Endodermal cell (in vitro differentiated cells): ENCODE data around the gene FBN3. TPM values are rescaled to one million over a fixed set of nuclear protein-coding genes. Genes with fewer than 3 reads are reported as not detected.

Experiments used
- DNase-seq: peaks from one replicate; pipeline ENCODE4 v3.0.0-alpha.2; 2017
- H3K27ac ChIP-seq: 2 replicates; pipeline ENCODE4 v1.5.1; 2013; ENCODE audit warnings: mild to moderate bottlenecking, low read depth, low read length, moderate library complexity
- H3K27me3 ChIP-seq: 2 replicates; pipeline ENCODE4 v1.6.1; 2013; ENCODE audit warnings: mild to moderate bottlenecking, low read length, moderate library complexity; ENCODE audit not compliant: insufficient read depth, control insufficient read depth, poor library complexity, severe bottlenecking
- H3K36me3 ChIP-seq: 2 replicates; pipeline ENCODE4 v1.7.0; 2013; ENCODE audit warnings: mild to moderate bottlenecking, low read length, moderate library complexity; ENCODE audit not compliant: control insufficient read depth, insufficient read depth
- H3K4me1 ChIP-seq: one replicate; pipeline ENCODE4 v1.7.0; 2013; ENCODE audit warnings: low read length; ENCODE audit not compliant: control insufficient read depth, insufficient read depth
- H3K4me3 ChIP-seq: 2 replicates; pipeline ENCODE4 v1.5.1; 2013; ENCODE audit warnings: mild to moderate bottlenecking, low read length, moderate library complexity
- H3K9ac ChIP-seq: 2 replicates; pipeline ENCODE4 v1.6.1; 2013; ENCODE audit warnings: mild to moderate bottlenecking, low read length, moderate library complexity; ENCODE audit not compliant: poor library complexity, severe bottlenecking; ENCODE audit errors: extremely low read depth
- H3K9me3 ChIP-seq: 2 replicates; pipeline ENCODE4 v1.6.1; 2013; ENCODE audit warnings: mild to moderate bottlenecking, low read length, moderate library complexity; ENCODE audit not compliant: control insufficient read depth
- H3K27ac Mint-ChIP-seq: 2 replicates; pipeline ENCODE4 v1.8.0; 2020; ENCODE audit warnings: mixed read lengths
- H3K27me3 Mint-ChIP-seq: 2 replicates; pipeline ENCODE4 v1.8.0; 2021; ENCODE audit warnings: mild to moderate bottlenecking, mixed read lengths; ENCODE audit not compliant: insufficient read depth
- H3K36me3 Mint-ChIP-seq: 2 replicates; pipeline ENCODE4 v1.8.0; 2020; ENCODE audit warnings: low read depth, mixed read lengths
- H3K4me1 Mint-ChIP-seq: 2 replicates; pipeline ENCODE4 v1.8.0; 2020; ENCODE audit warnings: mixed read lengths
- H3K4me3 Mint-ChIP-seq: 2 replicates; pipeline ENCODE4 v1.8.0; 2020; ENCODE audit warnings: mild to moderate bottlenecking, moderate library complexity, mixed read lengths
- H3K9me3 Mint-ChIP-seq: 2 replicates; pipeline ENCODE4 v1.8.0; 2020; ENCODE audit warnings: mild to moderate bottlenecking, mixed read lengths
- CTCF ChIP-seq: fragments of 200-600 bp; sonication (generic); conservative IDR thresholded peaks from 2 replicates; pipeline ENCODE4 v1.5.0; 2021; ENCODE audit warnings: antibody characterized with exemption, mild to moderate bottlenecking
- WGBS, 2 experiments: methylation state at CpG; one replicate each; pipeline versions ENCODE4 v1.1.5 to v1.1.7; 2013; ENCODE audit warnings: missing lambda C conversion rate in 2 of 2, mixed read lengths in 1 of 2; ENCODE audit not compliant: insufficient coverage in 1 of 2, insufficient read length in 1 of 2; 5-methylcytosine and 5-hydroxymethylcytosine counted together
- total RNA-seq, 2 donors: library from RNA; stranded (reverse); fragmentation: NEBNext Ultra II Directional in 1 of 2; extraction: Animal tissue kit (Norgen Biotek cat#: 25700) in 1 of 2; gene quantifications; 2 replicates in 1 of 2; 3 replicates in 1 of 2; pipeline ENCODE4 v1.2.1, GENCODE V29; 2021

FBN3 gene
- total RNA-seq, 2 donors from 2014 or later = 105 to 143 TPM

GRCh38 chr19:8146877-8147581, 2.4 kb downstream of the FBN3 start:
- no peak overlapping the region for H3K4me3 ChIP-seq
- Mint-ChIP-seq H3K9me3 (no peaks in the 10 kb centered on the region), H3K36me3 (peaks cover 23% of the 10 kb centered on the region), H3K4me3 (peak overlapping the region; percentile 75), H3K27ac (no peak overlapping the region), H3K27me3 (no peaks in the 10 kb centered on the region), H3K4me1 (peaks cover 16% of the 10 kb centered on the region)
- no peaks in the 10 kb centered on the region for H3K4me1 ChIP-seq
- H3K27ac ChIP-seq = no peak overlapping the region
- H3K9me3 ChIP-seq = no peaks in the 10 kb centered on the region
- no peaks in the 10 kb centered on the region for H3K36me3 ChIP-seq
- 89 to 91% methylated on average over 19 to 27 of the region's 27 CpGs for WGBS, 2 experiments
- no peak for DNase-seq
- H3K9ac ChIP-seq = no peak overlapping the region
- TF ChIP-seq CTCF = no peak
- H3K27me3 ChIP-seq = no peaks in the 10 kb centered on the region

GRCh38 chr19:8144273-8144995, 5.0 kb downstream of the FBN3 start:
- no peaks in the 10 kb centered on the region for H3K27me3 Mint-ChIP-seq
- H3K4me1 ChIP-seq = no peaks in the 10 kb centered on the region
- H3K27me3 ChIP-seq = no peaks in the 10 kb centered on the region
- peaks cover 13% of the 10 kb centered on the region for H3K36me3 ChIP-seq
- peaks cover 35% of the 10 kb centered on the region for H3K36me3 Mint-ChIP-seq
- H3K9me3 Mint-ChIP-seq = no peaks in the 10 kb centered on the region
- no peak overlapping the region for H3K4me3 ChIP-seq
- peaks cover 11% of the 10 kb centered on the region for H3K4me1 Mint-ChIP-seq
- WGBS, 2 experiments = 94 to 95% methylated on average over 9 to 14 of the region's 14 CpGs
- no peak for DNase-seq
- TF ChIP-seq CTCF = no peak
- no peak overlapping the region for H3K27ac ChIP-seq
- no peak overlapping the region for H3K4me3 Mint-ChIP-seq
- H3K27ac Mint-ChIP-seq = no peak overlapping the region
- H3K9ac ChIP-seq = no peak overlapping the region
- H3K9me3 ChIP-seq = no peaks in the 10 kb centered on the region

- Mint-ChIP-seq H3K27me3 (no peaks in the 10 kb centered on the region), H3K27ac (peak overlapping the region; percentile 15), H3K9me3 (no peaks in the 10 kb centered on the region), H3K4me3 (no peak overlapping the region), H3K4me1 (peaks cover 7% of the 10 kb centered on the region), H3K36me3 (peaks cover 44% of the 10 kb centered on the region)
- Histone ChIP-seq H3K9me3 (no peaks in the 10 kb centered on the region), H3K36me3 (peaks cover 24% of the 10 kb centered on the region), H3K27me3 (no peaks in the 10 kb centered on the region), H3K9ac (no peak overlapping the region), H3K27ac (no peak overlapping the region), H3K4me1 (no peaks in the 10 kb centered on the region), H3K4me3 (no peak overlapping the region)
- no peak for DNase-seq
- TF ChIP-seq CTCF = no peak
- 93 to 94% methylated on average over 8 to 10 of the region's 10 CpGs for WGBS, 2 experiments
These were observed 6.4 kb downstream of the FBN3 start for GRCh38 chr19:8143041-8143440.
